GM23248 (cell line): ENCODE measurements around the gene KIAA2012. TPM values are rescaled to one million over a fixed set of nuclear protein-coding genes. Genes with fewer than 3 reads are reported as not detected.

ENCODE experiments used
- DNase-seq: peaks from one replicate; pipeline ENCODE4 v3.0.0-alpha.2; 2015
- H2AFZ ChIP-seq: fragments of 200-600 bp; sonication (generic); 2 replicates; pipeline ENCODE4 v1.6.1; 2016; ENCODE audit warnings: antibody characterized with exemption
- H3F3A ChIP-seq: fragments of 200-600 bp; sonication (generic); 2 replicates; pipeline ENCODE4 v1.6.1; 2016; ENCODE audit warnings: mild to moderate bottlenecking, antibody characterized with exemption, mixed run types; ENCODE audit not compliant: insufficient read depth
- H3K27ac ChIP-seq: fragments of 200-600 bp; sonication (generic); 2 replicates; pipeline ENCODE4 v1.5.1; 2016; ENCODE audit warnings: mild to moderate bottlenecking
- H3K27me3 ChIP-seq: fragments of 200-600 bp; sonication (generic); replicated peaks from 2 replicates; pipeline ENCODE4 v1.6.1; 2016; ENCODE audit warnings: mild to moderate bottlenecking; ENCODE audit not compliant: insufficient read depth
- H3K36me3 ChIP-seq: fragments of 200-600 bp; sonication (generic); 2 replicates; pipeline ENCODE4 v1.6.1; 2016; ENCODE audit warnings: low read depth, mild to moderate bottlenecking
- H3K4me1 ChIP-seq: fragments of 200-600 bp; sonication (generic); 2 replicates; pipeline ENCODE4 v1.6.1; 2016; ENCODE audit warnings: mild to moderate bottlenecking; ENCODE audit not compliant: insufficient read depth
- H3K4me2 ChIP-seq: fragments of 200-600 bp; sonication (generic); one replicate; pipeline ENCODE4 v1.6.1; 2016; ENCODE audit warnings: mild to moderate bottlenecking; ENCODE audit not compliant: unreplicated experiment
- H3K4me3 ChIP-seq: fragments of 200-600 bp; sonication (generic); 2 replicates; pipeline ENCODE4 v1.5.1; 2016; ENCODE audit warnings: mild to moderate bottlenecking
- H3K79me2 ChIP-seq: fragments of 200-600 bp; sonication (generic); 2 replicates; pipeline ENCODE4 v1.6.1; 2016; ENCODE audit warnings: mild to moderate bottlenecking; ENCODE audit not compliant: insufficient read depth
- H3K9ac ChIP-seq: fragments of 200-600 bp; sonication (generic); 2 replicates; pipeline ENCODE4 v1.6.1; 2016; ENCODE audit warnings: mild to moderate bottlenecking
- H3K9me2 ChIP-seq: fragments of 200-600 bp; sonication (generic); 2 replicates; pipeline ENCODE4 v1.6.1; 2016; ENCODE audit warnings: mixed run types, mild to moderate bottlenecking, moderate library complexity; ENCODE audit not compliant: insufficient read depth
- H3K9me3 ChIP-seq: fragments of 200-600 bp; sonication (generic); one replicate; pipeline ENCODE4 v1.6.1; 2017; ENCODE audit warnings: low read depth
- H4K20me1 ChIP-seq: fragments of 200-600 bp; sonication (generic); 2 replicates; pipeline ENCODE4 v1.6.0; 2016; ENCODE audit not compliant: insufficient read depth
- EZH2 ChIP-seq: fragments of 200-600 bp; sonication (generic); IDR thresholded peaks from 2 replicates; pipeline ENCODE4 v1.6.1; 2018; ENCODE audit warnings: antibody characterized with exemption, mild to moderate bottlenecking; ENCODE audit not compliant: insufficient read depth, poor library complexity, severe bottlenecking
- EZH2phosphoT487 ChIP-seq: fragments of 200-600 bp; sonication (generic); IDR thresholded peaks from 2 replicates; pipeline ENCODE4 v1.6.1; 2018; ENCODE audit warnings: antibody characterized with exemption, moderate library complexity, mild to moderate bottlenecking, low read depth; ENCODE audit not compliant: insufficient read depth
- WGBS, 2 experiments: methylation state at CpG; one replicate each; pipeline ENCODE4 v1.1.6; 2015 to 2017; ENCODE audit warnings: low lambda C conversion rate in 2 of 2, low coverage in 1 of 2; ENCODE audit errors: missing lambda C conversion rate in 2 of 2; 5-methylcytosine and 5-hydroxymethylcytosine counted together
- in situ Hi-C: fragments of 300-500 bp; cut with MboI; formaldehyde crosslinking; loops from 2 replicates; pipeline ENCODE4 v1.15.0; 2020
- polyA plus RNA-seq: library from polyadenylated mRNA; unstranded; fragments of >200 nt; fragmentation: Nextera tagmentation; extraction: Ambion mirVana; gene quantifications from 2 replicates; pipeline ENCODE4 v1.2.1, GENCODE V29; 2016
- total RNA-seq: library from RNA; depleted of rRNA; stranded (reverse); fragments of >200 nt; shearing (Covaris generic); gene quantifications from 2 replicates; pipeline ENCODE4 v1.2.3, GENCODE V29; 2014

KIAA2012 gene
- total and polyA plus RNA-seq, 2 experiments from 2014 or later, result 0.18 TPM; not detected in 1

- peaks cover 17% of the 10 kb centered on the region for H3K4me1 ChIP-seq
- H3K27me3 ChIP-seq, result no peaks in the 10 kb centered on the region
- no peaks in the 10 kb centered on the region for H4K20me1 ChIP-seq
- H3K9me2 ChIP-seq, result no peaks in the 10 kb centered on the region
- peaks cover 28% of the 10 kb centered on the region for H3F3A ChIP-seq
- no peak overlapping the region for H2AFZ ChIP-seq
- H3K4me3 ChIP-seq, result no peak overlapping the region
- no peak for TF ChIP-seq EZH2phosphoT487
- TF ChIP-seq EZH2, result no peak
- no peaks in the 10 kb centered on the region for H3K36me3 ChIP-seq
- 84 to 86% methylated on average over 2 of the region's 2 CpGs for WGBS, 2 experiments
- H3K79me2 ChIP-seq, result no peaks in the 10 kb centered on the region
- DNase-seq, result no peak
- no peak overlapping the region for H3K27ac ChIP-seq
- no peak overlapping the region for H3K4me2 ChIP-seq
- H3K9ac ChIP-seq, result no peak overlapping the region
- H3K9me3 ChIP-seq, result no peaks in the 10 kb centered on the region
- in situ Hi-C loops, result no loop called here
These were observed 6.2 kb upstream of the KIAA2012 start for GRCh38 chr2:202066875-202067274.

DNA sequence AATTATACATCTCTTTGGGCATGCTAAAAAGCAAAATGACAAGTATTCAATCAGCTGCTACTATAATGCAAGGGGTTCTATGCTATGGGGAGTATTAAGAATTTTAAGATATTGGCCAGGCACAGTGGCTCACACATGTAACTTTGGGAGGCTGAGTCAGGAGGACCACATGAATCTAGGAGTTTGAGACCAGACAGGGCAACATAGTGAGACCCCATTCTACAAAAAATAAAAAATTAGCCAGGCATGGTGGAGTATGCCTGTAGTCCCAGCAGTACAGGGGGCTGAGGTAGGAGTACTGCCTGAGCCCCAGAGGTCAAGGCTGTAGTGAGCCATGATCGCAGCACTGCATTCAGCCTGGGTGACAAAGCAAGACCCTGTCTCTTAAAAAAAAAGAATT is 5.5 kb upstream of the KIAA2012 start:
- no peak overlapping the region for H3K4me3 ChIP-seq
- H3K9me3 ChIP-seq, result no peaks in the 10 kb centered on the region
- 95 to 100% methylated on average over 1 of the region's 1 CpG for WGBS, 2 experiments
- no peaks in the 10 kb centered on the region for H3K27me3 ChIP-seq
- no peak overlapping the region for H3K4me2 ChIP-seq
- H3K79me2 ChIP-seq, result no peaks in the 10 kb centered on the region
- no peaks in the 10 kb centered on the region for H3K9me2 ChIP-seq
- H4K20me1 ChIP-seq, result no peaks in the 10 kb centered on the region
- in situ Hi-C loops, result no loop called here
- no peak overlapping the region for H3K9ac ChIP-seq
- peaks cover 17% of the 10 kb centered on the region for H3K4me1 ChIP-seq
- no peak for DNase-seq
- H3K27ac ChIP-seq, result no peak overlapping the region
- no peak for TF ChIP-seq EZH2
- no peak for TF ChIP-seq EZH2phosphoT487
- H2AFZ ChIP-seq, result no peak overlapping the region
- H3F3A ChIP-seq, result peaks cover 28% of the 10 kb centered on the region
- no peaks in the 10 kb centered on the region for H3K36me3 ChIP-seq

- in situ Hi-C loops, result no loop called here
- no peak overlapping the region for H3K4me2 ChIP-seq
- no peaks in the 10 kb centered on the region for H3K9me3 ChIP-seq
- H3F3A ChIP-seq, result peaks cover 10% of the 10 kb centered on the region
- H2AFZ ChIP-seq, result no peak overlapping the region
- no peaks in the 10 kb centered on the region for H4K20me1 ChIP-seq
- no peaks in the 10 kb centered on the region for H3K36me3 ChIP-seq
- H3K9ac ChIP-seq, result no peak overlapping the region
- peaks cover 7% of the 10 kb centered on the region for H3K4me1 ChIP-seq
- H3K27me3 ChIP-seq, result no peaks in the 10 kb centered on the region
- H3K79me2 ChIP-seq, result no peaks in the 10 kb centered on the region
- H3K9me2 ChIP-seq, result no peaks in the 10 kb centered on the region
- TF ChIP-seq EZH2phosphoT487 (no peak), EZH2 (no peak)
- H3K27ac ChIP-seq, result no peak overlapping the region
- H3K4me3 ChIP-seq, result no peak overlapping the region
- no peak for DNase-seq
- WGBS, 2 experiments, result 64 to 65% methylated on average over 11 of the region's 11 CpGs
These were observed 3.6 kb upstream of the KIAA2012 start for GRCh38 chr2:202069170-202070067.

GRCh38 chr2:202071107-202071506 is 1.9 kb upstream of the KIAA2012 start:
- Histone ChIP-seq H3K4me2 (no peak overlapping the region), H3K9me3 (no peaks in the 10 kb centered on the region), H4K20me1 (no peaks in the 10 kb centered on the region), H3K9me2 (no peaks in the 10 kb centered on the region), H3F3A (no peaks in the 10 kb centered on the region), H3K4me3 (no peak overlapping the region), H2AFZ (no peak overlapping the region), H3K27ac (no peak overlapping the region), H3K27me3 (no peaks in the 10 kb centered on the region), H3K79me2 (no peaks in the 10 kb centered on the region), H3K9ac (no peak overlapping the region), H3K4me1 (no peaks in the 10 kb centered on the region), H3K36me3 (no peaks in the 10 kb centered on the region)
- no peak for TF ChIP-seq EZH2phosphoT487
- TF ChIP-seq EZH2, result no peak
- DNase-seq, result no peak
- in situ Hi-C loops, result no loop called here
- 98 to 100% methylated on average over 2 of the region's 2 CpGs for WGBS, 2 experiments
